Ovary (tissue), 9 donors: ENCODE results near the gene SLC25A42. TPM values are rescaled to one million over a fixed set of nuclear protein-coding genes. Genes with fewer than 3 reads are reported as not detected.

Source experiments
- DNase-seq, 5 donors: peaks; one replicate each; pipeline ENCODE4 v3.0.0-alpha.2; 2019 to 2020
- H3K27ac ChIP-seq, 2 donors: fragments of 200-600 bp; one replicate each; pipeline versions ENCODE4 v1.5.1 to v1.8.0; 2019 to 2022
- H3K27me3 ChIP-seq: fragments of 200-600 bp; one replicate; pipeline ENCODE4 v1.8.0; 2022
- H3K36me3 ChIP-seq: fragments of 200-600 bp; sonication (generic); one replicate; pipeline ENCODE4 v1.5.1; 2019
- H3K4me1 ChIP-seq: one replicate; pipeline ENCODE4 v1.8.1; 2013; ENCODE audit warnings: mild to moderate bottlenecking, moderate library complexity; ENCODE audit not compliant: insufficient read depth
- H3K4me3 ChIP-seq: fragments of 200-600 bp; sonication (generic); one replicate; pipeline ENCODE4 v1.5.1; 2017
- H3K9me3 ChIP-seq, 2 donors: fragments of 200-600 bp in 1 of 2; sonication (generic) in 1 of 2; one replicate each; pipeline versions ENCODE4 v1.5.1 to v1.8.1; 2013 to 2019; ENCODE audit warnings: mild to moderate bottlenecking in 1 of 2, moderate library complexity in 1 of 2
- CTCF ChIP-seq, 3 donors: fragments of 450-650 bp in 2 of 3; fragments of 200-600 bp in 1 of 3; IDR thresholded peaks; one replicate each; pipeline versions ENCODE4 v1.5.1 to v1.8.0; 2016 to 2022; ENCODE audit warnings: antibody characterized with exemption in 3 of 3, mild to moderate bottlenecking in 1 of 3
- EP300 ChIP-seq: sonication (generic); formaldehyde crosslinking; IDR thresholded peaks from one replicate; pipeline ENCODE4 v1.6.1; 2017; ENCODE audit warnings: antibody characterized with exemption
- POLR2A ChIP-seq: fragments of 450-650 bp; IDR thresholded peaks from one replicate; pipeline ENCODE4 v1.6.1; 2017; ENCODE audit warnings: antibody characterized with exemption, mild to moderate bottlenecking, moderate library complexity
- WGBS, 3 donors: extraction: QIAGEN DNeasy Blood & Tissue Kit in 1 of 3; methylation state at CpG; one replicate each; pipeline versions ENCODE4 v1.1.5 to v1.1.7; 2013 to 2017; 5-methylcytosine and 5-hydroxymethylcytosine counted together
- intact Hi-C, 4 donors: fragments of 100-400 bp; cut with DNase I; formaldehyde crosslinking; loops; one replicate each; pipeline versions ENCODE4 v1.11.0 to v1.15.1; 2022 to 2023
- polyA plus RNA-seq, 2 donors: library from polyadenylated mRNA; stranded (reverse); fragments of 200-250 nt in 1 of 2; fragments of 350-450 nt in 1 of 2; fragmentation: Illumina TruSeq in 1 of 2; extraction: RNeasy Lipid Tissue Mini Kit (QIAGEN cat#74804) in 1 of 2; gene quantifications; one replicate each; pipeline ENCODE4 v1.2.3, GENCODE V29; 2013 to 2014
- total RNA-seq, 7 donors: library from RNA; depleted of rRNA in 2 of 7; stranded (reverse); fragments of >200 nt in 2 of 7; fragmentation: NEBNext Ultra II Directional in 3 of 7; extraction: Animal tissue kit (Norgen Biotek cat#: 25700) in 3 of 7; gene quantifications; one replicate each; pipeline versions ENCODE4 v1.1.0 to v1.2.4, GENCODE V29; 2016 to 2023
- donor health status: DM: no; HTN: no; CAD: no; lungs with moderate emphysema.
- donor health status: DM: no; HTN: no; CAD: no.
- donor health status: Bipolar disorder and iron deficiency.
- donor health status: DM: yes; HTN: yes; CAD: no.
- donor health status: DM: no; HTN: no; CAD: no.
- donor health status: DM: yes; HTN: yes; CAD: no.

The SLC25A42 gene
- total and polyA plus RNA-seq, 9 donors: 6.5 to 34.3 (median 21.1) TPM

DNA sequence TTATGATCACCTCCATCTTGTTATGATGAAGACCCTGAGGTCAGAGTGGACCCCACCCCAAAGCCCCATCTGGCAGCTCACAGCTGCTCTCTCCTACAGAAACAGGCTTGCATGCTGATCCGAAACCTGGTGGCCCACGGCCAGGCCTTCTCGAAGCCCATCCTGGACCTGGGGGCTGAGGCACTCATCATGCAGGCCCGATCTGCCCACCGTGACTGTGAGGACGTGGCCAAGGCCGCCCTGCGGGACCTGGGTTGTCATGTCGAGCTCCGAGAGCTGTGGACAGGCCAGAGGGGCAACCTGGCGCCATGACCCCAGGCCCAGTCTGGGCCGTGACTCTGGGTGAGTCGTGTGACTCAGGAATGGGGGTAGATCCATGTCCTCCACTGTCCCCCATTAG, 6.5 kb upstream of the SLC25A42 start:
- Histone ChIP-seq H3K36me3 (no peaks in the 10 kb centered on the region), H3K4me3 (no peak overlapping the region), H3K27ac (no peak overlapping the region), H3K9me3 (no peaks in the 10 kb centered on the region), H3K27me3 (no peaks in the 10 kb centered on the region), H3K4me1 (no peaks in the 10 kb centered on the region)
- no peak for TF ChIP-seq POLR2A
- no peak for TF ChIP-seq EP300
- no peak for TF ChIP-seq CTCF (IDR thresholded peaks at IDR 0.05)
- intact Hi-C loops: loop anchor here in 2 of 4 donors (5.0 to 10.0 kb wide), 3 partner anchors 85 to 117 kb away; partner anchors contain the start of gene MEF2B (in 1 of the 2)
- 83 to 92% (median 87%) methylated on average over 11 to 13 of the region's 13 CpGs for WGBS, 3 donors
- no peak for DNase-seq

DNA sequence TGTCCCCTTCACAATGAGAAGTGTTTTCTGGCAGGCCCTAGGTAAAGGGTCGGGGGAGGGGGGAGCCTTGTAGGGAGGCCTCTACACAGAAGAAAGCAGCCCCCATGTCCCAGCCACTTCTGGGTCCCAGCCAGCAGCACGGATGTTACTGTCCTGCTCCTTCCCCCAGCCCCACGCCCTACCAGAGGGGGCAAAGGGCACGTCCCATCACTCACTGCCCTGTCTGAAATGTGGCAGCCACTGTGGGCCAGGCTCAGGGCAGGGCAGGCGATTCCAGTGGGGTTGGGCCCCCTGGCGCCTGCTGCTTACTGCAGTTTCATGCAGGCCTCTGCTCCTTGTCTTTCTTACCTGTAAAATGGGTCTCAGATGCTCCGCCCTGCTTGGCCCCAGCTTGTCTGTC, 6.1 kb upstream of the SLC25A42 start:
- Histone ChIP-seq H3K4me3 (no peak overlapping the region), H3K4me1 (no peaks in the 10 kb centered on the region), H3K36me3 (no peaks in the 10 kb centered on the region), H3K9me3 (no peaks in the 10 kb centered on the region), H3K27ac (no peak overlapping the region), H3K27me3 (no peaks in the 10 kb centered on the region)
- DNase-seq: no peak
- no peak for TF ChIP-seq EP300
- intact Hi-C loops: loop anchor here in 2 of 4 donors (5.0 to 10.0 kb wide), 3 partner anchors 85 to 117 kb away; partner anchors contain the start of gene MEF2B (in 1 of the 2)
- 82 to 86% (median 83%) methylated on average over 7 of the region's 7 CpGs for WGBS, 3 donors

- Histone ChIP-seq H3K27ac (no peak overlapping the region), H3K9me3 (no peaks in the 10 kb centered on the region), H3K4me3 (no peak overlapping the region), H3K4me1 (no peaks in the 10 kb centered on the region), H3K36me3 (no peaks in the 10 kb centered on the region), H3K27me3 (no peaks in the 10 kb centered on the region)
- TF ChIP-seq POLR2A (no peak), EP300 (no peak), CTCF (IDR thresholded peaks at IDR 0.05) (no peak)
- 55 to 64% (median 60%) methylated on average over 15 to 17 of the region's 17 CpGs for WGBS, 3 donors
- DNase-seq: no peak
- intact Hi-C loops: loop anchor here in 2 of 4 donors (5.0 to 10.0 kb wide), 3 partner anchors 83 to 116 kb away; partner anchors contain the start of gene MEF2B (in 1 of the 2)
These were observed 4.6 kb upstream of the SLC25A42 start for GRCh38 chr19:19059018-19059836.

GRCh38 chr19:19059837-19060611, 3.8 kb upstream of the SLC25A42 start:
- WGBS, 3 donors: 77 to 79% (median 78%) methylated on average over 12 of the region's 12 CpGs
- TF ChIP-seq CTCF (IDR thresholded peaks at IDR 0.05) (no peak), EP300 (no peak), POLR2A (no peak)

More at GRCh38 chr19:19059837-19060611, 3.8 kb upstream of the SLC25A42 start:
- no peaks in the 10 kb centered on the region for H3K27me3 ChIP-seq
- intact Hi-C loops: loop anchor here in 3 of 4 donors (5.0 to 10.0 kb wide), 4 partner anchors 77 to 115 kb away; partner anchors contain the start of genes MEF2B (in 1 of the 3) and TMEM161A (in 1 of the 3)
- DNase-seq: no peak
- no peaks in the 10 kb centered on the region for H3K9me3 ChIP-seq
- H3K4me1 ChIP-seq: peaks cover 2% of the 10 kb centered on the region
- no peaks in the 10 kb centered on the region for H3K36me3 ChIP-seq
- no peak overlapping the region for H3K4me3 ChIP-seq
- no peak overlapping the region for H3K27ac ChIP-seq
